H1 (cell line): ENCODE measurements around the gene MRTFA. TPM values are rescaled to one million over a fixed set of nuclear protein-coding genes. Genes with fewer than 3 reads are reported as not detected.

ENCODE experiments used
- CTCF ChIA-PET: fragments of 300-600 bp; sonication (Branson Sonifier 250); formaldehyde crosslinking; loops from one replicate; lab custom pipeline; 2021; ENCODE audit not compliant: partially characterized antibody; lab: Charles Lee
- POLR2A ChIA-PET: fragments of 300-600 bp; sonication (Branson Sonifier 250); formaldehyde crosslinking; loops from one replicate; lab custom pipeline; 2021; ENCODE audit warnings: inconsistent platforms; ENCODE audit not compliant: partially characterized antibody; lab: Charles Lee
- DNase-seq, 2 experiments: peaks; one replicate each; pipeline versions ENCODE4 v3.0.0 to v3.0.0-alpha.2; 2010 to 2022; ENCODE audit warnings: low spot score in 2 of 2, low read depth in 1 of 2, mixed read lengths in 1 of 2
- FAIRE-seq: peaks from 2 replicates; lab custom pipeline; 2011; peaks lifted over from hg19 to GRCh38; lab: Jason Lieb, UNC
- H2AFZ ChIP-seq: 2 replicates; pipeline ENCODE4 v1.8.1; 2012; ENCODE audit warnings: low read length, inconsistent platforms
- H2AK5ac ChIP-seq: 2 replicates; pipeline ENCODE4 v1.6.1; 2013; ENCODE audit warnings: low read depth, low read length
- H2BK120ac ChIP-seq: replicated peaks from 2 replicates; pipeline ENCODE3; 2013; ENCODE audit warnings: low read depth, low read length, inconsistent platforms
- H2BK12ac ChIP-seq: 2 replicates; pipeline ENCODE4 v1.6.1; 2013; ENCODE audit warnings: low read depth, low read length
- H2BK15ac ChIP-seq: 2 replicates; pipeline ENCODE4 v1.6.1; 2013; ENCODE audit warnings: low read length
- H2BK20ac ChIP-seq: 2 replicates; pipeline ENCODE4 v1.6.1; 2013; ENCODE audit warnings: low read length
- H2BK5ac ChIP-seq: 2 replicates; pipeline ENCODE4 v1.6.1; 2013; ENCODE audit warnings: low read depth, low read length
- H3K14ac ChIP-seq: 2 replicates; pipeline ENCODE4 v1.6.1; 2013; ENCODE audit warnings: inconsistent platforms; ENCODE audit not compliant: insufficient read length
- H3K18ac ChIP-seq: 2 replicates; pipeline ENCODE4 v1.6.1; 2013; ENCODE audit warnings: low read length; ENCODE audit errors: extremely low read depth
- H3K23ac ChIP-seq: 2 replicates; pipeline ENCODE4 v1.6.1; 2013; ENCODE audit warnings: inconsistent platforms; ENCODE audit not compliant: insufficient read length
- H3K23me2 ChIP-seq: 2 replicates; pipeline ENCODE4 v1.6.1; 2013; ENCODE audit warnings: low read depth, low read length
- H3K27ac ChIP-seq: 2 replicates; pipeline ENCODE4 v1.6.1; 2011; ENCODE audit warnings: low read depth, low read length, inconsistent platforms
- H3K27me3 ChIP-seq, 4 experiments: replicated peaks in 1 of 4; 1 replicate in 1 of 4; 2 replicates in 3 of 4; pipeline versions ENCODE4 v1.6.1 to v1.8.1; 2011 to 2013; ENCODE audit warnings: low read length in 3 of 4, mild to moderate bottlenecking in 3 of 4, inconsistent platforms in 2 of 4, mixed read lengths in 2 of 4, moderate library complexity in 1 of 4; ENCODE audit not compliant: control insufficient read depth in 3 of 4, insufficient read depth in 3 of 4; ENCODE audit errors: extremely low read depth in 1 of 4
- H3K36me3 ChIP-seq, 4 experiments: 2 replicates each; pipeline versions ENCODE4 v1.6.1 to v1.8.1; 2011 to 2013; ENCODE audit warnings: mild to moderate bottlenecking in 4 of 4, low read length in 3 of 4, moderate library complexity in 2 of 4, control low read depth in 1 of 4, inconsistent platforms in 1 of 4; ENCODE audit not compliant: insufficient read depth in 4 of 4, control insufficient read depth in 2 of 4
- H3K4ac ChIP-seq: replicated peaks from 2 replicates; pipeline ENCODE3; 2013; ENCODE audit warnings: low read length, low read depth, mixed read lengths, inconsistent platforms; ENCODE audit not compliant: insufficient read length
- H3K4me1 ChIP-seq, 4 experiments: replicated peaks in 1 of 4; 1 replicate in 1 of 4; 2 replicates in 3 of 4; pipeline versions ENCODE4 v1.6.1 to v1.8.1; 2011 to 2013; ENCODE audit warnings: low read length in 3 of 4, inconsistent platforms in 2 of 4, mixed read lengths in 1 of 4; ENCODE audit not compliant: insufficient read depth in 4 of 4, control insufficient read depth in 3 of 4
- H3K4me2 ChIP-seq, 2 experiments: 2 replicates each; pipeline versions ENCODE4 v1.6.1 to v1.8.1; 2011 to 2013; ENCODE audit warnings: low read depth in 2 of 2, low read length in 2 of 2, control low read depth in 1 of 2, inconsistent platforms in 1 of 2, mild to moderate bottlenecking in 1 of 2; ENCODE audit not compliant: insufficient read depth in 1 of 2
- H3K4me3 ChIP-seq, 4 experiments: fragments of 200-600, 300-600 bp in 1 of 4; sonication (generic), shearing (Covaris generic), sonication (Bioruptor Twin) in 1 of 4; 2 replicates each; pipeline versions ENCODE4 v1.5.1 to v1.8.1; 2011 to 2016; ENCODE audit warnings: low read length in 4 of 4, low read depth in 3 of 4, control low read depth in 2 of 4, inconsistent platforms in 2 of 4, mild to moderate bottlenecking in 2 of 4, mixed read lengths in 1 of 4, moderate library complexity in 1 of 4; ENCODE audit not compliant: insufficient read depth in 2 of 4; ENCODE audit errors: extremely low read depth in 1 of 4
- H3K56ac ChIP-seq: replicated peaks from 2 replicates; pipeline ENCODE3; 2013; ENCODE audit warnings: low read depth, mild to moderate bottlenecking, mixed read lengths, low read length, inconsistent platforms; ENCODE audit not compliant: insufficient read length
- H3K79me1 ChIP-seq: 2 replicates; pipeline ENCODE4 v1.6.1; 2013; ENCODE audit warnings: low read depth, low read length, control low read depth
- H3K79me2 ChIP-seq, 2 experiments: 2 replicates each; pipeline versions ENCODE4 v1.6.1 to v1.8.1; 2012 to 2013; ENCODE audit warnings: low read length in 2 of 2, mild to moderate bottlenecking in 2 of 2, inconsistent platforms in 1 of 2; ENCODE audit not compliant: insufficient read depth in 2 of 2, control insufficient read depth in 1 of 2
- H3K9ac ChIP-seq, 4 experiments: replicated peaks in 1 of 4; 1 replicate in 1 of 4; 2 replicates in 3 of 4; pipeline versions ENCODE4 v1.6.1 to v1.8.1; 2011 to 2013; ENCODE audit warnings: low read depth in 3 of 4, low read length in 3 of 4, control low read depth in 2 of 4, mild to moderate bottlenecking in 2 of 4, moderate library complexity in 2 of 4, inconsistent platforms in 1 of 4; ENCODE audit errors: extremely low read depth in 1 of 4
- H3K9me3 ChIP-seq, 2 experiments: 2 replicates each; pipeline versions ENCODE4 v1.6.1 to v1.8.1; 2012 to 2013; ENCODE audit warnings: mild to moderate bottlenecking in 2 of 2, moderate library complexity in 2 of 2, control low read depth in 1 of 2, inconsistent platforms in 1 of 2, low read depth in 1 of 2, low read length in 1 of 2, mixed read lengths in 1 of 2; ENCODE audit not compliant: insufficient read depth in 2 of 2
- H4K20me1 ChIP-seq, 2 experiments: replicated peaks in 1 of 2; 2 replicates each; pipeline versions ENCODE3 to v1.8.1; 2011 to 2013; ENCODE audit warnings: inconsistent platforms in 2 of 2, low read length in 2 of 2, mild to moderate bottlenecking in 1 of 2; ENCODE audit not compliant: insufficient read depth in 2 of 2, control insufficient read depth in 1 of 2
- H4K5ac ChIP-seq: 2 replicates; pipeline ENCODE4 v1.6.1; 2013; ENCODE audit warnings: low read length, low read depth, mixed read lengths, inconsistent platforms; ENCODE audit not compliant: insufficient read length
- H4K8ac ChIP-seq: 2 replicates; pipeline ENCODE4 v1.8.0; 2013; ENCODE audit warnings: mild to moderate bottlenecking, moderate library complexity, low read length, inconsistent platforms; ENCODE audit not compliant: insufficient read depth; ENCODE audit errors: extremely low read depth
- H4K91ac ChIP-seq: replicated peaks from 2 replicates; pipeline ENCODE3; 2013; ENCODE audit warnings: low read length, mixed read lengths, inconsistent platforms; ENCODE audit not compliant: insufficient read length
- BRCA1 ChIP-seq: IDR thresholded peaks from 2 replicates; pipeline ENCODE4 v1.6.1; 2012; ENCODE audit warnings: low read depth, low read length, improper control_type of control experiment
- POLR2AphosphoS5 ChIP-seq: IDR thresholded peaks from 2 replicates; pipeline ENCODE4 v1.6.1; 2011; ENCODE audit warnings: low read depth, low read length
- ZNF274 ChIP-seq: IDR thresholded peaks from 2 replicates; pipeline ENCODE4 v1.7.0; 2012; ENCODE audit warnings: low read length, borderline replicate concordance; ENCODE audit errors: extremely low read depth
- WGBS, 2 experiments: shearing (Covaris generic) in 1 of 2; methylation state at CpG; one replicate each; pipeline versions ENCODE4 v1.1.6 to v1.1.7; 2013 to 2015; ENCODE audit warnings: low lambda C conversion rate in 2 of 2, mixed read lengths in 2 of 2, inconsistent platforms in 1 of 2, low coverage in 1 of 2, missing lambda C conversion rate in 1 of 2; ENCODE audit not compliant: insufficient replicate concordance in 2 of 2, insufficient coverage in 1 of 2, insufficient read length in 1 of 2; ENCODE audit errors: extremely low coverage in 1 of 2, missing lambda C conversion rate in 1 of 2; 5-methylcytosine and 5-hydroxymethylcytosine counted together
- polyA plus RNA-seq, 7 experiments: library from polyadenylated mRNA; depleted of rRNA in 3 of 7; stranded (reverse) in 5 of 7; unstranded in 2 of 7; fragments of >200 nt in 5 of 7; fragments of 200-250 nt in 2 of 7; gene quantifications; 1 replicate in 5 of 7; 2 replicates in 1 of 7; 4 replicates in 1 of 7; pipeline versions ENCODE4 v1.2.1 to v1.2.3, GENCODE V29; 2011 to 2013; ENCODE audit warnings: missing spikeins in 2 of 7, mixed read lengths in 2 of 7
- total RNA-seq: library from RNA; stranded (reverse); fragmentation: NEBNext Ultra II Directional; extraction: Animal tissue kit (Norgen Biotek cat#: 25700); gene quantifications from 2 replicates; pipeline ENCODE4 v1.2.1, GENCODE V29; 2021

Gene MRTFA
- total and polyA plus RNA-seq, 2 of the 8 experiments (the other 6 are each of a cell fraction or from before 2014, with no cell fraction given): 5.4 to 37.9 TPM

DNA sequence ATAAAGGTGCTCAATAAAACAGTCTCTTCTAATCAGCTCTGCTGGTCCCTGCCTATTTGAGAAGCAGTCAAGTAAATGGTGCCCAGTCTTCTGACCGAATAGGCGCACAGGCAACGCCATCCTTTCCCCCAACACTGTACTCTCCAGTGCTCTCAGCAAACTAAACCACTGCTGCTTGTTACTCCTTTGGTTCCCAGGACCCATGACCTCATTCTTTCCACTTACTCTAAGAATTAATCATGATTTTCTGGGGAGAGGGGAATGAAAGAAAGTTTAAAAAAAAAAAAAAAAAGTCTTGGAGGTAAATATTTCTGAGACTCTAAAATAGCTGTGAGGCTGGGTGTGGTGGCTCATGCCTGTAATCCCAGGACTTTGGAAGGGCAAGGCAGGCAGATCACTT lies 202.4 kb downstream of the MRTFA start:
- Histone ChIP-seq H3K36me3 (peaks cover 0 to 9% (median 3%) of the 10 kb centered on the region in 4 experiments; a peak in 4 of 8 replicates), H3K56ac (no peak overlapping the region), H3K4me1 (no peaks in the 10 kb centered on the region; a peak in 1 of 7 replicates), H3K14ac (no peak overlapping the region), H2AFZ (no peak overlapping the region), H2BK12ac (no peak overlapping the region), H4K5ac (no peak overlapping the region), H2BK15ac (no peak overlapping the region), H3K9ac (no peak overlapping the region), H2AK5ac (no peak overlapping the region), H3K4me3 (no peak overlapping the region), H3K4ac (no peak overlapping the region), H3K23ac (no peak overlapping the region), H4K91ac (no peak overlapping the region), H2BK20ac (no peak overlapping the region), H3K23me2 (no peaks in the 10 kb centered on the region), H4K8ac (no peak overlapping the region), H4K20me1 (peaks cover 2% of the 10 kb centered on the region in 2 experiments), H3K18ac (no peak overlapping the region), H3K4me2 (no peak overlapping the region), H3K79me1 (peaks cover 2% of the 10 kb centered on the region; the same call in 1 of the 2 replicates), H3K27ac (no peak overlapping the region), H3K27me3 (no peaks in the 10 kb centered on the region), H2BK5ac (no peak overlapping the region), H3K9me3 (no peaks in the 10 kb centered on the region), H2BK120ac (no peak overlapping the region), H3K79me2 (no peaks in the 10 kb centered on the region)
- 92% methylated on average over 3 of the region's 3 CpGs; no CpG with 5 or more reads in 1 of the 2 experiments for WGBS, 2 experiments
- ChIA-PET POLR2A (interaction anchor here (0.7 kb wide), 1 partner anchor 210 kb away, joined by 3 read pairs; no protein-coding TSS in a partner anchor), CTCF (interaction anchor here (0.7 to 1.3 kb wide), 6 partner anchors 9 to 465 kb away, joined by 3 to 7 read pairs (median 4); no protein-coding TSS in a partner anchor)
- DNase-seq: no peak
- TF ChIP-seq ZNF274 (no peak), POLR2AphosphoS5 (no peak), BRCA1 (no peak)
- no peak for FAIRE-seq
